PFSK-1 (cell line): Measurements from ENCODE around the gene SMIM24.

Experiments used
- POLR2AphosphoS5 ChIP-seq: IDR thresholded peaks from 2 replicates; pipeline ENCODE4 v1.6.1; 2012; ENCODE audit warnings: low read depth, mild to moderate bottlenecking, control low read depth, low read length, moderate library complexity
- SIN3A ChIP-seq: IDR thresholded peaks from 2 replicates; pipeline ENCODE4 v1.6.1; 2012; ENCODE audit warnings: mild to moderate bottlenecking, low read length, moderate library complexity, borderline replicate concordance; ENCODE audit not compliant: insufficient read depth
- TF ChIP-seq, protein P1 (sequence below), 2 experiments: IDR thresholded peaks; 2 replicates each; pipeline versions ENCODE4 v1.6.1 to v1.8.0; 2011 to 2012; ENCODE audit warnings: low read depth in 2 of 2, low read length in 2 of 2, control low read depth in 1 of 2, inconsistent platforms in 1 of 2, mild to moderate bottlenecking in 1 of 2, moderate library complexity in 1 of 2; ENCODE audit not compliant: insufficient read depth in 1 of 2

- no peak for TF ChIP-seq POLR2AphosphoS5
- TF ChIP-seq, protein P1, sequence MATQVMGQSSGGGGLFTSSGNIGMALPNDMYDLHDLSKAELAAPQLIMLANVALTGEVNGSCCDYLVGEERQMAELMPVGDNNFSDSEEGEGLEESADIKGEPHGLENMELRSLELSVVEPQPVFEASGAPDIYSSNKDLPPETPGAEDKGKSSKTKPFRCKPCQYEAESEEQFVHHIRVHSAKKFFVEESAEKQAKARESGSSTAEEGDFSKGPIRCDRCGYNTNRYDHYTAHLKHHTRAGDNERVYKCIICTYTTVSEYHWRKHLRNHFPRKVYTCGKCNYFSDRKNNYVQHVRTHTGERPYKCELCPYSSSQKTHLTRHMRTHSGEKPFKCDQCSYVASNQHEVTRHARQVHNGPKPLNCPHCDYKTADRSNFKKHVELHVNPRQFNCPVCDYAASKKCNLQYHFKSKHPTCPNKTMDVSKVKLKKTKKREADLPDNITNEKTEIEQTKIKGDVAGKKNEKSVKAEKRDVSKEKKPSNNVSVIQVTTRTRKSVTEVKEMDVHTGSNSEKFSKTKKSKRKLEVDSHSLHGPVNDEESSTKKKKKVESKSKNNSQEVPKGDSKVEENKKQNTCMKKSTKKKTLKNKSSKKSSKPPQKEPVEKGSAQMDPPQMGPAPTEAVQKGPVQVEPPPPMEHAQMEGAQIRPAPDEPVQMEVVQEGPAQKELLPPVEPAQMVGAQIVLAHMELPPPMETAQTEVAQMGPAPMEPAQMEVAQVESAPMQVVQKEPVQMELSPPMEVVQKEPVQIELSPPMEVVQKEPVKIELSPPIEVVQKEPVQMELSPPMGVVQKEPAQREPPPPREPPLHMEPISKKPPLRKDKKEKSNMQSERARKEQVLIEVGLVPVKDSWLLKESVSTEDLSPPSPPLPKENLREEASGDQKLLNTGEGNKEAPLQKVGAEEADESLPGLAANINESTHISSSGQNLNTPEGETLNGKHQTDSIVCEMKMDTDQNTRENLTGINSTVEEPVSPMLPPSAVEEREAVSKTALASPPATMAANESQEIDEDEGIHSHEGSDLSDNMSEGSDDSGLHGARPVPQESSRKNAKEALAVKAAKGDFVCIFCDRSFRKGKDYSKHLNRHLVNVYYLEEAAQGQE (IDR thresholded peaks at IDR 0.05; ENCODE audit: insufficient read depth in 1 of 2, low read depth in 2 of 2, low read length in 2 of 2) = no peak
- no peak for TF ChIP-seq SIN3A
Measured at GRCh38 chr19:3514930-3515329, 34.6 kb upstream of the SMIM24 start.
